NT2/D1 (cell line): Measurements from ENCODE around the gene NDUFA7.
"Not testable (repeated sequence)": the region's sequence is repeated elsewhere in the genome, so short reads cannot be mapped to it uniquely, and the experiment has no call there.

ENCODE experiments used
- DNase-seq: peaks from one replicate; pipeline ENCODE4 v3.0.0-alpha.2; 2011; ENCODE audit warnings: low read depth, low spot score
- H3K27me3 ChIP-seq: 2 replicates; pipeline ENCODE4 v1.6.0; 2011; ENCODE audit warnings: mild to moderate bottlenecking; ENCODE audit not compliant: insufficient read length, insufficient read depth
- H3K36me3 ChIP-seq: 2 replicates; pipeline ENCODE4 v1.6.1; 2011; ENCODE audit warnings: mild to moderate bottlenecking, low read length, mixed read lengths; ENCODE audit not compliant: insufficient read depth, insufficient read length
- H3K4me1 ChIP-seq: 2 replicates; pipeline ENCODE4 v1.5.1; 2011; ENCODE audit not compliant: insufficient read depth, insufficient read length
- H3K4me3 ChIP-seq: 2 replicates; pipeline ENCODE4 v1.5.1; 2011; ENCODE audit warnings: low read depth; ENCODE audit not compliant: insufficient read length
- H3K9ac ChIP-seq: 2 replicates; pipeline ENCODE4 v1.6.0; 2011; ENCODE audit warnings: low read depth; ENCODE audit not compliant: insufficient read length
- H3K9me3 ChIP-seq: 2 replicates; pipeline ENCODE4 v1.5.1; 2011; ENCODE audit warnings: mild to moderate bottlenecking, low read length; ENCODE audit not compliant: insufficient read depth
- SUZ12 ChIP-seq: IDR thresholded peaks from 2 replicates; pipeline ENCODE4 v1.6.1; 2011; ENCODE audit not compliant: insufficient read length, insufficient read depth; ENCODE audit errors: extremely low read depth
- YY1 ChIP-seq: IDR thresholded peaks from 2 replicates; pipeline ENCODE4 v1.6.1; 2011; ENCODE audit not compliant: insufficient read length, insufficient read depth
- ZNF274 ChIP-seq: IDR thresholded peaks from 2 replicates; pipeline ENCODE4 v1.6.1; 2011; ENCODE audit warnings: mild to moderate bottlenecking, low read depth, low read length

Gene NDUFA7

DNA sequence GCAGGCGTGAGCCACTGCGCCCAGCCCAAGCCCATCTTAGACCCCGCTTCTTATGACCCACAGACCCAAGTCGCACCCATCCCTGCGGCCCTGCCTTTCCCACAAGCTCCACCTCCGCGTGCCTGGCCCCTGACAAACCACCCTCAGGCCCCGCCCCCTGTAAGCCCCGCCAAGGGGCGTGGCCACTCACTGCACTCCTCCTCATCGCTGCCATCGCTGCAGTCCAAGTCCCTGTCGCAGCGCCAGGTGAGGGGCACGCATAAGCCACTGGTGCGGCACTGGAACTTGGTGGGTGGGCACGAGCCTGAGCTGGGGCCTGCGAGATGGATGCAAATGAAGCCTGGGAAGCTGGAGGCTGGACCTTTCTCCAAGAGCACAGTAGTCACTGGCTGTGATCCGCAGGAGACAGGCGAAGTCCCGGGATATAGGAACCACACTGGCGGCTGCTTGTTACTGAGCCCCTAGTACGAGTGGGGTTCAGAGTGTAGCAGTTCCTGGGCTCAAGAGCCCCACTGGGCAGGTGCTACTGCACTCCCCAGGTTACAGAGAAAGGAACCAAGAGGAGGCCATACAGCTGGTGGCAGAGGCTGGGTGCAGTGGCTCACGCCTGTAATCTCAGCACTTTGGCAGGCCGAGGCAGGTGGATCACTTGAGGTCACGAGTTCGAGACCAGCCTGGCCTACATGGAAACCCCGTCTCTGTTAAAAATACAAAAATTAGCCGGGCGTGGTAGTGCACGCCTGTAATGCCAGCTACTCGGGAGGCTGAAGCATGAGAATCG, 16.1 kb downstream of the NDUFA7 start:
- no peaks in the 10 kb centered on the region for H3K27me3 ChIP-seq
- TF ChIP-seq YY1 = no peak
- TF ChIP-seq ZNF274 = no peak
- TF ChIP-seq SUZ12 = no peak
- H3K9ac ChIP-seq = no peak overlapping the region
- peaks cover 20% of the 10 kb centered on the region for H3K4me1 ChIP-seq
- peaks cover 42% of the 10 kb centered on the region for H3K36me3 ChIP-seq
- DNase-seq = no peak
- no peaks in the 10 kb centered on the region for H3K9me3 ChIP-seq
- no peak overlapping the region for H3K4me3 ChIP-seq

GRCh38 chr19:8302734-8303133, 18.4 kb downstream of the NDUFA7 start:
- H3K27me3 ChIP-seq = no peaks in the 10 kb centered on the region
- no peak for DNase-seq
- peaks cover 20% of the 10 kb centered on the region for H3K4me1 ChIP-seq
- no peak for TF ChIP-seq YY1
- no peak overlapping the region for H3K9ac ChIP-seq
- H3K36me3 ChIP-seq = peaks cover 34% of the 10 kb centered on the region
- no peaks in the 10 kb centered on the region for H3K9me3 ChIP-seq
- H3K4me3 ChIP-seq = no peak overlapping the region

GRCh38 chr19:8302357-8302691, 18.9 kb downstream of the NDUFA7 start:
- H3K9me3 ChIP-seq = no peaks in the 10 kb centered on the region
- peaks cover 17% of the 10 kb centered on the region for H3K4me1 ChIP-seq
- no peak overlapping the region for H3K4me3 ChIP-seq
- no peaks in the 10 kb centered on the region for H3K27me3 ChIP-seq
- no peak overlapping the region for H3K9ac ChIP-seq
- no peak for DNase-seq
- TF ChIP-seq YY1 (no peak), ZNF274 (no peak), SUZ12 (no peak)
- H3K36me3 ChIP-seq = peaks cover 34% of the 10 kb centered on the region

GRCh38 chr19:8291337-8291736, 29.8 kb downstream of the NDUFA7 start:
- not testable (repeated sequence) for H3K4me1 ChIP-seq, H3K9ac ChIP-seq, H3K27me3 ChIP-seq, H3K36me3 ChIP-seq, H3K4me3 ChIP-seq, DNase-seq, H3K9me3 ChIP-seq

DNA sequence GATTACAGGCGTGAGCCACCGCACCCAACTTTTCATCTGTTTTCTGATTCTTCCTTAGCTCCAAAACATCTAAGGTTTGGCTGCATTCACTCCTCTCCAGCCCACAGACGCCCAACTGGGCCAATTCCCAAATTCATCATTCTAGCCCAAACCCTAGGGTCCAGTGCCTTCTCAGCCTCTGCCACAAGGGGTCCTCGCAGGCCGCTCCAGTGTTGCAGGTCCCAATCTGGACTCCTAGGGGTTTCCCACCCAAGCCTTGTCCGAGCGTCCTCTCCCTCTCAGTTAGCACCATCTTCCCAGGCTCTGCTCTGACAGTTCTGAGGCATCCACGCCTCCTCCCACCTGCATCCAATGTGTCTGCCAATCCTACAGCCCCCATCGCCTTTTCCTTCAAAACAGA, 44.7 kb downstream of the NDUFA7 start:
- not testable (repeated sequence) for H3K36me3 ChIP-seq, H3K9ac ChIP-seq, DNase-seq, H3K9me3 ChIP-seq, H3K4me1 ChIP-seq, H3K27me3 ChIP-seq, H3K4me3 ChIP-seq

GRCh38 chr19:8269724-8270123, 51.5 kb downstream of the NDUFA7 start:
- no peaks in the 10 kb centered on the region for H3K36me3 ChIP-seq
- peaks cover 5% of the 10 kb centered on the region for H3K4me1 ChIP-seq
- DNase-seq = no peak
- TF ChIP-seq ZNF274 (no peak), YY1 (no peak), SUZ12 (no peak)
- peak overlapping the region; percentile 21 for H3K9ac ChIP-seq
- H3K27me3 ChIP-seq = peaks cover 2% of the 10 kb centered on the region
- no peaks in the 10 kb centered on the region for H3K9me3 ChIP-seq
- no peak overlapping the region for H3K4me3 ChIP-seq

DNA sequence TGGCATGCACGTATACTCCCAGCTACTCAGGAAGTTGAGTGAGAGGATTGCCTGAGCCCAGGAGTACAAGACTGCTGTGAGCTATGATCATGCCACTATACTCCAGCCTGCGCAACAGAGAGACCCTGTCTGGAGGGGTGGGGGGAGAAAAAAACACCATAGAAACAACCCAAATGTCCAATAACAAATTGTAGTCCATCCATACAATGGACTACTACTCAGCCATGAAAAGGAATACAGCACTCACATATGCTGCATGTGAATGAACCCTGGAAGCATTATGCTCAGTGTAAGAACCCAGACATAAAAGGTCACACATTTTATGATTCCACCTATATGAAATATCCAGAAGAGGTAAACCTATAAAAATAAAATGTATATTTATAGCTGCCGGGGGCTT, 55.3 kb downstream of the NDUFA7 start:
- TF ChIP-seq SUZ12 (no peak), ZNF274 (no peak), YY1 (no peak)
- DNase-seq = no peak
- no peak overlapping the region for H3K9ac ChIP-seq
- peaks cover 12% of the 10 kb centered on the region for H3K4me1 ChIP-seq
- H3K4me3 ChIP-seq = no peak overlapping the region
- peaks cover 2% of the 10 kb centered on the region for H3K27me3 ChIP-seq
- peaks cover 16% of the 10 kb centered on the region for H3K36me3 ChIP-seq
- H3K9me3 ChIP-seq = no peaks in the 10 kb centered on the region

GRCh38 chr19:8264248-8264647, 56.9 kb downstream of the NDUFA7 start:
- not testable (repeated sequence) for H3K9ac ChIP-seq, H3K27me3 ChIP-seq, H3K9me3 ChIP-seq, H3K4me3 ChIP-seq, DNase-seq
- Histone ChIP-seq H3K4me1 (peaks cover 15% of the 10 kb centered on the region), H3K36me3 (peaks cover 24% of the 10 kb centered on the region)
